Liver (tissue), 3 donors: Measurements from ENCODE around the gene DNAJB11.

ENCODE experiments used
- JUND ChIP-seq, 2 donors: IDR thresholded peaks; 2 replicates each; pipeline ENCODE4 v1.6.1; 2016; ENCODE audit warnings: antibody characterized with exemption in 2 of 2
- MAX ChIP-seq: IDR thresholded peaks from 2 replicates; pipeline ENCODE4 v1.6.1; 2016; ENCODE audit warnings: antibody characterized with exemption
- RAD21 ChIP-seq, 2 donors: IDR thresholded peaks; 2 replicates each; pipeline ENCODE4 v1.6.1; 2016; ENCODE audit warnings: antibody characterized with exemption in 2 of 2, mild to moderate bottlenecking in 2 of 2
- TAF1 ChIP-seq: conservative IDR thresholded peaks from 2 replicates; pipeline ENCODE4 v1.6.1; 2016; ENCODE audit warnings: antibody characterized with exemption, mild to moderate bottlenecking
- TF ChIP-seq, protein P1 (sequence below): IDR thresholded peaks from 2 replicates; pipeline ENCODE4 v1.6.1; 2016; ENCODE audit warnings: antibody characterized with exemption
- TF ChIP-seq, protein P2 (sequence below): fragments of 150-350 bp; IDR thresholded peaks from 2 replicates; pipeline ENCODE4 v1.5.1; 2017; ENCODE audit warnings: improper control_type of control experiment, low read depth, low read length; ENCODE audit not compliant: missing input control
- donor health status: healthy.
- donor health status: healthy.

- TF ChIP-seq RAD21 (IDR thresholded peaks at IDR 0.05): no peak
- TF ChIP-seq, protein P1, sequence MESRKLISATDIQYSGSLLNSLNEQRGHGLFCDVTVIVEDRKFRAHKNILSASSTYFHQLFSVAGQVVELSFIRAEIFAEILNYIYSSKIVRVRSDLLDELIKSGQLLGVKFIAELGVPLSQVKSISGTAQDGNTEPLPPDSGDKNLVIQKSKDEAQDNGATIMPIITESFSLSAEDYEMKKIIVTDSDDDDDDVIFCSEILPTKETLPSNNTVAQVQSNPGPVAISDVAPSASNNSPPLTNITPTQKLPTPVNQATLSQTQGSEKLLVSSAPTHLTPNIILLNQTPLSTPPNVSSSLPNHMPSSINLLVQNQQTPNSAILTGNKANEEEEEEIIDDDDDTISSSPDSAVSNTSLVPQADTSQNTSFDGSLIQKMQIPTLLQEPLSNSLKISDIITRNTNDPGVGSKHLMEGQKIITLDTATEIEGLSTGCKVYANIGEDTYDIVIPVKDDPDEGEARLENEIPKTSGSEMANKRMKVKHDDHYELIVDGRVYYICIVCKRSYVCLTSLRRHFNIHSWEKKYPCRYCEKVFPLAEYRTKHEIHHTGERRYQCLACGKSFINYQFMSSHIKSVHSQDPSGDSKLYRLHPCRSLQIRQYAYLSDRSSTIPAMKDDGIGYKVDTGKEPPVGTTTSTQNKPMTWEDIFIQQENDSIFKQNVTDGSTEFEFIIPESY: no peak
- TF ChIP-seq MAX: no peak
- TF ChIP-seq TAF1: no peak
- TF ChIP-seq, protein P2, sequence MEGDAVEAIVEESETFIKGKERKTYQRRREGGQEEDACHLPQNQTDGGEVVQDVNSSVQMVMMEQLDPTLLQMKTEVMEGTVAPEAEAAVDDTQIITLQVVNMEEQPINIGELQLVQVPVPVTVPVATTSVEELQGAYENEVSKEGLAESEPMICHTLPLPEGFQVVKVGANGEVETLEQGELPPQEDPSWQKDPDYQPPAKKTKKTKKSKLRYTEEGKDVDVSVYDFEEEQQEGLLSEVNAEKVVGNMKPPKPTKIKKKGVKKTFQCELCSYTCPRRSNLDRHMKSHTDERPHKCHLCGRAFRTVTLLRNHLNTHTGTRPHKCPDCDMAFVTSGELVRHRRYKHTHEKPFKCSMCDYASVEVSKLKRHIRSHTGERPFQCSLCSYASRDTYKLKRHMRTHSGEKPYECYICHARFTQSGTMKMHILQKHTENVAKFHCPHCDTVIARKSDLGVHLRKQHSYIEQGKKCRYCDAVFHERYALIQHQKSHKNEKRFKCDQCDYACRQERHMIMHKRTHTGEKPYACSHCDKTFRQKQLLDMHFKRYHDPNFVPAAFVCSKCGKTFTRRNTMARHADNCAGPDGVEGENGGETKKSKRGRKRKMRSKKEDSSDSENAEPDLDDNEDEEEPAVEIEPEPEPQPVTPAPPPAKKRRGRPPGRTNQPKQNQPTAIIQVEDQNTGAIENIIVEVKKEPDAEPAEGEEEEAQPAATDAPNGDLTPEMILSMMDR: no peak
- TF ChIP-seq JUND (IDR thresholded peaks at IDR 0.05): no peak
These were observed 44.3 kb upstream of the DNAJB11 start for GRCh38 chr3:186526256-186526606.
